Osteoblast (primary cell): Measurements from ENCODE around the gene NINL. TPM values are rescaled to one million over a fixed set of nuclear protein-coding genes. Genes with fewer than 3 reads are reported as not detected.
A peak's percentile ranks its signal among the peaks of the same experiment; 100 is the strongest.

Source experiments
- DNase-seq: peaks from one replicate; pipeline ENCODE4 v3.0.0; 2011; ENCODE audit warnings: low spot score, mixed read lengths; ENCODE audit not compliant: insufficient read length; ENCODE audit errors: missing footprints
- H2AFZ ChIP-seq: 2 replicates; pipeline ENCODE4 v1.6.0; 2011; ENCODE audit warnings: mild to moderate bottlenecking, low read length
- H3K27ac ChIP-seq: 2 replicates; pipeline ENCODE4 v1.5.1; 2011; ENCODE audit warnings: mild to moderate bottlenecking, low read depth, low read length, moderate library complexity
- H3K27me3 ChIP-seq: 2 replicates; pipeline ENCODE4 v1.6.0; 2012; ENCODE audit warnings: mild to moderate bottlenecking, control low read depth, inconsistent platforms, low read length, moderate library complexity; ENCODE audit not compliant: insufficient read depth
- H3K36me3 ChIP-seq: 2 replicates; pipeline ENCODE4 v1.5.1; 2011; ENCODE audit warnings: mild to moderate bottlenecking, low read length, control low read depth, moderate library complexity; ENCODE audit not compliant: insufficient read depth
- H3K4me1 ChIP-seq: 2 replicates; pipeline ENCODE4 v1.5.1; 2011; ENCODE audit warnings: mild to moderate bottlenecking, low read length, control low read depth, moderate library complexity; ENCODE audit not compliant: insufficient read depth
- H3K4me2 ChIP-seq: 2 replicates; pipeline ENCODE4 v1.6.0; 2011; ENCODE audit warnings: mild to moderate bottlenecking, low read length; ENCODE audit not compliant: insufficient read depth
- H3K4me3 ChIP-seq: fragments of 200-600 bp; sonication (generic); 3 replicates; pipeline ENCODE4 v1.5.1; 2012; ENCODE audit warnings: mild to moderate bottlenecking, low read length, inconsistent platforms; ENCODE audit not compliant: insufficient read depth
- H3K79me2 ChIP-seq: 2 replicates; pipeline ENCODE4 v1.6.0; 2012; ENCODE audit warnings: mild to moderate bottlenecking, low read length, control low read depth, inconsistent platforms; ENCODE audit not compliant: insufficient read depth
- H3K9me3 ChIP-seq: 2 replicates; pipeline ENCODE4 v1.5.1; 2011; ENCODE audit warnings: low read depth, low read length, control low read depth
- H4K20me1 ChIP-seq: 2 replicates; pipeline ENCODE4 v1.6.0; 2012; ENCODE audit warnings: mild to moderate bottlenecking, low read length, control low read depth; ENCODE audit not compliant: insufficient read depth
- CTCF ChIP-seq: IDR thresholded peaks from 2 replicates; pipeline ENCODE4 v1.5.1; 2011; ENCODE audit warnings: mild to moderate bottlenecking, low read depth, low read length, moderate library complexity; ENCODE audit errors: extremely low read depth
- total RNA-seq: library from RNA; depleted of rRNA; stranded (reverse); fragments of >200 nt; gene quantifications from 2 replicates; pipeline ENCODE4 v1.2.3, GENCODE V29; 2012

Gene NINL
- total RNA-seq, 1 donor = 14.8 TPM

GRCh38 chr20:25626779-25627178 is 41.4 kb upstream of the NINL start:
- Histone ChIP-seq H4K20me1 (peaks cover 4% of the 10 kb centered on the region), H3K27ac (no peak overlapping the region), H3K27me3 (no peaks in the 10 kb centered on the region), H3K4me2 (no peak overlapping the region), H3K9me3 (no peaks in the 10 kb centered on the region), H2AFZ (no peak overlapping the region), H3K79me2 (peaks cover 26% of the 10 kb centered on the region), H3K4me1 (peaks cover 11% of the 10 kb centered on the region), H3K36me3 (no peaks in the 10 kb centered on the region), H3K4me3 (no peak overlapping the region)
- DNase-seq = no peak
- no peak for TF ChIP-seq CTCF

GRCh38 chr20:25624500-25624939 is 39.2 kb upstream of the NINL start:
- H3K36me3 ChIP-seq = no peaks in the 10 kb centered on the region
- no peaks in the 10 kb centered on the region for H3K27me3 ChIP-seq
- peaks cover 11% of the 10 kb centered on the region for H3K4me1 ChIP-seq
- H3K4me3 ChIP-seq = peak overlapping the region; percentile 96
- peak; percentile 68 for DNase-seq
- no peaks in the 10 kb centered on the region for H3K9me3 ChIP-seq
- peak overlapping the region; percentile 82 for H3K4me2 ChIP-seq
- peaks cover 47% of the 10 kb centered on the region for H3K79me2 ChIP-seq
- H4K20me1 ChIP-seq = peaks cover 4% of the 10 kb centered on the region
- TF ChIP-seq CTCF = no peak
- H3K27ac ChIP-seq = peak overlapping the region; percentile 93
- peak overlapping the region; percentile 93 for H2AFZ ChIP-seq

- peaks cover 4% of the 10 kb centered on the region for H4K20me1 ChIP-seq
- TF ChIP-seq CTCF = no peak
- H3K27ac ChIP-seq = peak within 1 kb of the TSS; percentile 93
- peak within 1 kb of the TSS; percentile 82 for H3K4me2 ChIP-seq
- H3K9me3 ChIP-seq = no peaks in the 10 kb centered on the region
- H3K4me3 ChIP-seq = peak within 1 kb of the TSS; percentile 96
- H3K4me1 ChIP-seq = peaks cover 11% of the 10 kb centered on the region
- H3K79me2 ChIP-seq = peaks cover 52% of the 10 kb centered on the region
- no peaks in the 10 kb centered on the region for H3K36me3 ChIP-seq
- H3K27me3 ChIP-seq = no peaks in the 10 kb centered on the region
- peak within 1 kb of the TSS; percentile 93 for H2AFZ ChIP-seq
- DNase-seq = peak; percentile 99
Measured at GRCh38 chr20:25623736-25624499, 38.6 kb upstream of the NINL start, which contains the start of gene NANP. Gene NANP, minus strand, starts transcription at chr20:25624014. Its CDS starts 66 bp downstream, at chr20:25623948.

- H3K79me2 ChIP-seq = peaks cover 58% of the 10 kb centered on the region
- no peaks in the 10 kb centered on the region for H3K36me3 ChIP-seq
- DNase-seq = peak; percentile 74
Measured at GRCh38 chr20:25623225-25623735, 37.9 kb upstream of the NINL start.

More at GRCh38 chr20:25623225-25623735, 37.9 kb upstream of the NINL start:
- no peaks in the 10 kb centered on the region for H3K27me3 ChIP-seq
- no peaks in the 10 kb centered on the region for H3K9me3 ChIP-seq
- H3K4me3 ChIP-seq = peak overlapping the region; percentile 96
- peaks cover 11% of the 10 kb centered on the region for H3K4me1 ChIP-seq
- H3K4me2 ChIP-seq = peak overlapping the region; percentile 82
- TF ChIP-seq CTCF = no peak
- H2AFZ ChIP-seq = peak overlapping the region; percentile 93
- H4K20me1 ChIP-seq = peaks cover 4% of the 10 kb centered on the region
- H3K27ac ChIP-seq = peak overlapping the region; percentile 93
